Activated T-helper 1 cell treated with anti-CD3 and anti-CD28 coated beads, Interleukin-12 subunit alpha, Interleukin-12 subunit beta, Interleukin-2, Interleukin-4 antibody, amounts not matched to agents 30 ng/mL and 10 ng/mL and 1 ng/mL, durations not matched to agents 14 hours and 24 hours and 36 hours (primary cell): Measurements from ENCODE around the gene TRPM2. TPM values are rescaled to one million over a fixed set of nuclear protein-coding genes. Genes with fewer than 3 reads are reported as not detected.

Experiments used
- DNase-seq: peaks from one replicate; pipeline ENCODE4 v3.0.0; 2021; ENCODE audit warnings: low spot score
- H3K27ac Mint-ChIP-seq: one replicate; pipeline ENCODE4 v1.8.0; 2021; ENCODE audit warnings: mild to moderate bottlenecking, mixed read lengths
- H3K27me3 Mint-ChIP-seq: one replicate; pipeline ENCODE4 v1.8.0; 2022; ENCODE audit warnings: mild to moderate bottlenecking, moderate library complexity, mixed read lengths; ENCODE audit not compliant: insufficient read depth
- H3K36me3 Mint-ChIP-seq: one replicate; pipeline ENCODE4 v1.8.0; 2021; ENCODE audit warnings: low read depth, mixed read lengths
- H3K4me1 Mint-ChIP-seq: one replicate; pipeline ENCODE4 v1.8.0; 2021; ENCODE audit warnings: low read depth, mixed read lengths
- H3K4me3 Mint-ChIP-seq: one replicate; pipeline ENCODE4 v1.8.0; 2021; ENCODE audit warnings: mild to moderate bottlenecking, moderate library complexity, mixed read lengths
- H3K9me3 Mint-ChIP-seq: one replicate; pipeline ENCODE4 v1.8.0; 2021; ENCODE audit warnings: mixed read lengths
- intact Hi-C: fragments of 100-400 bp; cut with micrococcal nuclease; formaldehyde crosslinking; loops from one replicate; pipeline ENCODE4 v1.15.1; 2024
- total RNA-seq: library from RNA; stranded (reverse); gene quantifications from 2 replicates; pipeline ENCODE4 v1.2.3, GENCODE V29; 2022

TRPM2 gene
- total RNA-seq, 1 donor from 2014 or later, result 15.2 TPM

DNA sequence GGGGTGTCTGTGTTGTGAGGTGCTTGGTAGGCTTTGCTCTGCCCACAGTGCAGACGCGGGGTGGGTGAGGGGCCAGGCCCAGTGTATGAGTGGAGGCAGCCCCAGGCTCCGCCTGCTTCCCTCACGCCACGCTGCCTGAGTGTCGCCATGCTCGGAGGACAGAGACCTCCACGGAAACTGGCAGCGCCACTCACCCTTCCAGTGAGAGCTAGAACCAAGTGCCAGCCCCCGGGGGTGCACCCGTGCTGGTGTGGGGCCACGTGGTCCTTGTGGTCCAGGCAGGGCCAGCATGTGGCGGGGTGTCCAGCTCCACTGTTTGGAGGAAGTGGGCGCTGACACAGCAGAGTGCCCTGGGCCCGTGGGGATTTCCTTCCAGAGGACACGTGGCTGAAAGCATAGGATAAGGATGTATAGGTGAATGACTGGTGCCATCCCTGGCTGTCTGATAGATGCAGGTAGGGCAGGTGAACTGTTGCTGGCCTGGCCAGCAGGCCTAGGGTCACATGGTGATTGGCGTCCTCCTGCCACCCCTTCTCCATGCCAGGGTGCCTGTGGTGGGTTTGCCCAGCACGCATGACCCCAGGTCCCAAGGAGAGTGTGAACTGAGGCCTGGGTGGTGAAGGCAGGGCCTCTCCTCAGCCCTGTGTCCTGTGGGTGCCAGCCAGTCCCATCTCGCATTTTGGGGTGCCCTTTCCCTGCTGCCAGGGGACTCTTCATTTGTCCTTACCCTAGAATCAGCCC, 105.7 kb downstream of the TRPM2 start:
- no peaks in the 10 kb centered on the region for H3K36me3 Mint-ChIP-seq
- intact Hi-C loops, result loop anchor here (10.0 kb wide), 1 partner anchor 114 kb away; no protein-coding TSS in a partner anchor
- H3K27ac Mint-ChIP-seq, result no peak overlapping the region
- H3K4me3 Mint-ChIP-seq, result no peak overlapping the region
- H3K9me3 Mint-ChIP-seq, result peaks cover 6% of the 10 kb centered on the region
- peaks cover 4% of the 10 kb centered on the region for H3K4me1 Mint-ChIP-seq
- DNase-seq, result no peak
- H3K27me3 Mint-ChIP-seq, result peaks cover 6% of the 10 kb centered on the region

GRCh38 chr21:44459712-44460440, 106.5 kb downstream of the TRPM2 start:
- no peaks in the 10 kb centered on the region for H3K27me3 Mint-ChIP-seq
- intact Hi-C loops, result loop anchor here (10.0 kb wide), 1 partner anchor 115 kb away; no protein-coding TSS in a partner anchor
- H3K27ac Mint-ChIP-seq, result no peak overlapping the region
- DNase-seq, result no peak
- no peaks in the 10 kb centered on the region for H3K36me3 Mint-ChIP-seq
- no peak overlapping the region for H3K4me3 Mint-ChIP-seq
- no peaks in the 10 kb centered on the region for H3K9me3 Mint-ChIP-seq
- peaks cover 4% of the 10 kb centered on the region for H3K4me1 Mint-ChIP-seq

DNA sequence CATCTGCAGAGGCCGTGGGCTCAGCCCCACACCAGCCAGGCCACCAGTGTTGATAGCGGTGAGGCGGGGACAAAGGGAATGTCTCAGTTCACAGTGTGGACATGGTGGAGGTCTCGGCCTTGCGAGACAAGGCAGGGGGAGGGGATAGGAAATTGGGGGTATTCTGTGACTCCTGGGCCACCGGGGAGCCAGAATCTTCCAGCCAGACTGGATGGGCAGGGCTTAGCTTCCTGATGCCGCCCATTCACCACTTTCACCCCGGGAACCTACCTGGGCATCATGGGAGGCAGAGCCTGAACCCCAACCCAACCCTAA, 107.0 kb downstream of the TRPM2 start:
- Mint-ChIP-seq H3K4me1 (peaks cover 4% of the 10 kb centered on the region), H3K4me3 (no peak overlapping the region), H3K27me3 (no peaks in the 10 kb centered on the region), H3K27ac (no peak overlapping the region), H3K9me3 (no peaks in the 10 kb centered on the region), H3K36me3 (no peaks in the 10 kb centered on the region)
- intact Hi-C loops, result no loop called here
- no peak for DNase-seq

- Mint-ChIP-seq H3K9me3 (no peaks in the 10 kb centered on the region), H3K27me3 (no peaks in the 10 kb centered on the region), H3K4me3 (no peak overlapping the region), H3K4me1 (peaks cover 4% of the 10 kb centered on the region), H3K36me3 (no peaks in the 10 kb centered on the region), H3K27ac (no peak overlapping the region)
- no peak for DNase-seq
- intact Hi-C loops, result no loop called here
Observed at GRCh38 chr21:44461005-44461404, 107.6 kb downstream of the TRPM2 start.

DNA sequence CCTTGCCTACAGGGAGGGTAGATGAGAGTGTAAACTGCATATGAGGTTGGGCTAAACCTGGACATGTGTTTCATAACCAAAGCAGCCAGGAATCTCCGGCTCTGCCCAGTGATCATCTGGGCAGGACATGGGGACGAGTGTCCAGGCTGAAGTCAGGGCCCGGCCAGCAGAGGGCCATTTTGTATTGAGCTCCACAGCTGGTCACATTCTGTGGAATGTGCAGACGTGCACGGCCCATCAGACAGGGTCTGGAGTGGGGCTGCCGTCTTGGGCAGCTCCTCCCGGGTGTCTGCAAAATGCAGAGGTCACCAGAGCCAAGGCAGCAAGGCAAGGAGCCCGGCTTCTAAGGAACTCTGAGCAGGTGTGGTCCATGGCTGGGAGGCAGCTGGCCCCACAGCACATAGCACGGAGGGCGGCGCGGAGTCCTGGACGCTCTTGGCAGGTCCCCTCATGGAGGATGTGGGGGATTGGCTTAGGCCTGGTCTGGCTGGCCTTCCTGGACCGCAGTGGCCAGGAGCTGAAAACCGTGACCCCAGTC, 108.1 kb downstream of the TRPM2 start:
- no peaks in the 10 kb centered on the region for H3K27me3 Mint-ChIP-seq
- H3K4me3 Mint-ChIP-seq, result no peak overlapping the region
- H3K36me3 Mint-ChIP-seq, result no peaks in the 10 kb centered on the region

GRCh38 chr21:44462086-44462833, 108.8 kb downstream of the TRPM2 start:
- H3K9me3 Mint-ChIP-seq, result no peaks in the 10 kb centered on the region
- intact Hi-C loops, result no loop called here
- H3K36me3 Mint-ChIP-seq, result no peaks in the 10 kb centered on the region
- peaks cover 4% of the 10 kb centered on the region for H3K4me1 Mint-ChIP-seq
- no peak overlapping the region for H3K4me3 Mint-ChIP-seq
- no peaks in the 10 kb centered on the region for H3K27me3 Mint-ChIP-seq
- no peak overlapping the region for H3K27ac Mint-ChIP-seq
- no peak for DNase-seq

More for the DNA sequence above, 108.1 kb downstream of the TRPM2 start:
- Mint-ChIP-seq H3K4me1 (peaks cover 4% of the 10 kb centered on the region), H3K9me3 (no peaks in the 10 kb centered on the region), H3K27ac (no peak overlapping the region)
- intact Hi-C loops, result no loop called here
- DNase-seq, result no peak

- peaks cover 4% of the 10 kb centered on the region for H3K4me1 Mint-ChIP-seq
- no peak overlapping the region for H3K27ac Mint-ChIP-seq
- intact Hi-C loops, result no loop called here
- H3K9me3 Mint-ChIP-seq, result no peaks in the 10 kb centered on the region
- no peak for DNase-seq
- H3K36me3 Mint-ChIP-seq, result no peaks in the 10 kb centered on the region
- H3K4me3 Mint-ChIP-seq, result no peak overlapping the region
- H3K27me3 Mint-ChIP-seq, result no peaks in the 10 kb centered on the region
Observed at GRCh38 chr21:44462834-44463200, 109.4 kb downstream of the TRPM2 start.

GRCh38 chr21:44463724-44464123, 110.3 kb downstream of the TRPM2 start:
- Mint-ChIP-seq H3K4me3 (no peak overlapping the region), H3K4me1 (peaks cover under 1% of the 10 kb centered on the region), H3K9me3 (no peaks in the 10 kb centered on the region), H3K27me3 (no peaks in the 10 kb centered on the region), H3K36me3 (no peaks in the 10 kb centered on the region), H3K27ac (no peak overlapping the region)
- intact Hi-C loops, result no loop called here
- DNase-seq, result no peak

DNA sequence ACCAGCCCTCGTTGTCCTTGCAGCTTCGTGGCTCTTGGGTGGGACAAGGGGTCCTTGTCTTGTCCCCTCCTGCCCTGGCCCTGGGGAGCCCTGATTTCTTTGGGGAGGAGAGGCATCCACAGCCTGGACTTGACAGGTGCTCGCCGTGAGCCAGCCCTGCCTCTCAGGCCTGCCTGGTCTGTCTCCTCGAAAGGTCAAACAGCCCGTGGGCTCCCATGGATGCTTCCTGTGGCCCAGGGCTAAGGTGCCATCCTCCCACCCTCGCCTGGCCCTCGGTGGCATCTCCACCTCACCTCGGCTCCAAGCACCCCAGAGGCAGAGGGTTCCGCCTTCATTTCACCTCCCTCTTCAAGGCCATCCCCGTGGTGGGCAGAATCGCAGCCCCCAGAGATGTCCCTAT, 110.9 kb downstream of the TRPM2 start:
- Mint-ChIP-seq H3K9me3 (no peaks in the 10 kb centered on the region), H3K27me3 (no peaks in the 10 kb centered on the region), H3K4me3 (no peak overlapping the region), H3K36me3 (no peaks in the 10 kb centered on the region), H3K4me1 (no peaks in the 10 kb centered on the region), H3K27ac (no peak overlapping the region)
- no peak for DNase-seq
- intact Hi-C loops, result no loop called here

DNA sequence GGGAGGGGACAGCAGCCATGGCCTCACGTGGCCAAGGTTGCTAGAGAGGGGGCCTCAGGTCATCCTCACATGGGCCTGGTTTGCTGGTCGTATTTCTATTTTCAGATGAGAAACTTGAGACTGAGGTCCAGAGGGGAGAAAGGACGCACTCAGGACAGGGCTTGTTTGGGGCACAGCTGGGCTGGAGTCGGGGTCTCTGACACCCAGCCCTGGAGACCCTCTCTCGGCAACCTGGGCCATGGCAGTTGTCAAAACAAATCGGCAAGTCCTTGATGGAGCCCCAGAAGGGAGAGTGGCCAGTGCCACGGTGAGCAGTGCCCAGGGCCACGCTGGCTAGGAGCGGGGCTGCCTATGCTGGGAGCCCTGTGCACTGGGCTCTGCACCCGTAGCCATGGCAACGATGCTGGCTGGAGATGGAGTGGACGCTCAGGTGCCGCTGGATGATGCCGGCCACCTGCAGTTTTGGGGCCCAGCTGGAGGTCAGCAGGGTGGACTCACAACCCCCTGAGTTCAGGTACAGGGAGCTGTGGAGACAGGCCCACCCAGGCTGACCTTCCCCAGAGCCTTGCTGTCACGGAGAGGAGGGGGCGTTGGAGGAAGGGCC, 113.0 kb downstream of the TRPM2 start:
- no peak overlapping the region for H3K4me3 Mint-ChIP-seq
- H3K4me1 Mint-ChIP-seq, result no peaks in the 10 kb centered on the region
- intact Hi-C loops, result no loop called here
- no peak overlapping the region for H3K27ac Mint-ChIP-seq
- H3K27me3 Mint-ChIP-seq, result no peaks in the 10 kb centered on the region
- no peaks in the 10 kb centered on the region for H3K36me3 Mint-ChIP-seq
- no peaks in the 10 kb centered on the region for H3K9me3 Mint-ChIP-seq
- DNase-seq, result no peak

DNA sequence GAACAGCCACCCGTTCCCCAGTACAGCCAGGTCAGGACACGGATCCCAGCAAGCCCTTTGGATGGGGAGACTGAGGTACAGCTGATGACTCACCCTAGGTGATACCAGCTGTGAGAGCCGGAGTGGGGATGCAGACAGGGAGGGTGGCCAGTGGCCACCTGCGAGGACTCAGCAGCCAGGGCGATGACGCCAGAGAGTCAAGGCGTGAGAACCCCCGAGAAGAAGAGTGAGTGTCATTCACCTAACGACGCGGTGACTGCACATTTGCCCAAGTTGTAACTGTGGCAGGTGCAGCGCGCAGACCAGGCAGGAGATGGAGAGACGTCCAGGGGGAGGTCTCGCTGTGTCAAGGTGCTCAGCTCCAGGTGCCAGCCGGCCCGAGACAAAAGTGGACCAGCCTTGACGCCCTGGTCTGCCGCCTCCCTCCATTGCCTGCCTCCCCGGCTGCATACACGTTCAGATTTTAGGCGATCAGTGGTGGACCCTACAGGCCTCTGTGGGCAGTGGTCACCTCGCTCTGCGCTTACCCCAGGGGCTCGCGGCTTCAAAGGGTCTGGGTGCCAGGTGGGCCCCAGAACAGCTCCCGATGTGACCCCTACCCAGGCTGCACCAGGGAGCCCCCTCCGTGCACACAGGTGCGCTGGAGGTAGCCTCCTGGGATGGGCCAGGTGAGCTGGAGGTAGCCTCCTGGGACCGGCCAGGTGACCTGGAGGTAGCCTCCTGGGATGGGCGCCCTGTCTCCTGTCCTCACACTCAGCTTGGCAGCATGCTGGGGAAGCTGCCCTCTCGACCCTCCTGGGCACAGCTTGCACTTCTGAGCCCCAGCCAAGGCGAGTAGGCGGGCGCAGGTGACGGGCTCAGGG, 113.8 kb downstream of the TRPM2 start:
- Mint-ChIP-seq H3K36me3 (no peaks in the 10 kb centered on the region), H3K4me1 (no peaks in the 10 kb centered on the region), H3K4me3 (no peak overlapping the region), H3K27ac (no peak overlapping the region), H3K9me3 (no peaks in the 10 kb centered on the region), H3K27me3 (no peaks in the 10 kb centered on the region)
- intact Hi-C loops, result no loop called here
- DNase-seq, result no peak

GRCh38 chr21:44467859-44468195, 114.4 kb downstream of the TRPM2 start:
- Mint-ChIP-seq H3K9me3 (no peaks in the 10 kb centered on the region), H3K4me1 (no peaks in the 10 kb centered on the region), H3K4me3 (no peak overlapping the region), H3K27me3 (no peaks in the 10 kb centered on the region), H3K27ac (no peak overlapping the region), H3K36me3 (no peaks in the 10 kb centered on the region)
- intact Hi-C loops, result no loop called here
- DNase-seq, result no peak
